Stimulated activated CD4-positive, alpha-beta T cell treated with anti-CD3 and anti-CD28 coated beads, Interleukin-15, amount 100 ng/mL, for 1 hour (primary cell): ENCODE results near the gene NCK2.
"Not testable (repeated sequence)": the region's sequence is repeated elsewhere in the genome, so short reads cannot be mapped to it uniquely, and the experiment has no call there.

ENCODE experiments used
- DNase-seq, 2 donors: peaks; one replicate each; pipeline ENCODE4 v3.0.0-alpha.2; 2020; ENCODE audit warnings: low read depth in 1 of 2, low spot score in 1 of 2

Gene NCK2

DNA sequence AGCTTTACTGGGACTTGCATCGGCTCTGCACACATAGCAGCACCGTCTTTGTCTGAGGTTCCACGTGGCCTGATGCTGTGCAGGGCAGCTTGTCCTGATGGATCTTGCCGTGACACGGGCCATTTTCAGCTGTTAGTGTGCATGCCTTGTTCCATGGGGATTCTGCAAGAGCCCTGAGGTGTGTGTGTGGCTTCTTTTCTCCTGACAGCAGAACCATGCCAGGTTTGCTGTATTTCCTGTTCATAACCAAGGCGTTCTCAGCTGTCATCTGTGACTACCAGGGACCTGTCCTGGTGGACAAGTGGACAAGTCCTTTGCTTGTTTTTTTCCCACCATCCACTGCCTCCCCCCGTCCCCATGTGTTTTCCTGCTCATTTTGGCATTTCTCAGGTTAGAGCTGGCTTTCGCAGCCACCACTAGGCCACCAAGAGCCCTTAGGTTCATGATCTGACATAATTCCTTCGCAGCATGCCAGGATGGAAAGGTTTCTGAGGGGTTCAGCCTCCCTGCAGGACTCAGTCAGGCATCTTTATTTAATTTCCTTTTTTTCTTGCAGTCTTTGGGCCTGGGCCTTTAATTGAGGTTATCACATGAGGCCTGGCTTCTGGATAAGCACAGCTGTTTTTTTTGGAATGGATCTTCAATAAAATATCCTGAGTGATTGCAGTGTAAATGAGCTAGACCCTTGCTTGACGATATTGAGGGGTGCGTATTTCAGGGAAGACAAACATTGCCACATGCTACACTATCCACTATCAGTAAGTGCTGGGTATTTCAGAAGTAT is 139.4 kb downstream of the NCK2 start:
- DNase-seq, result no peak

DNA sequence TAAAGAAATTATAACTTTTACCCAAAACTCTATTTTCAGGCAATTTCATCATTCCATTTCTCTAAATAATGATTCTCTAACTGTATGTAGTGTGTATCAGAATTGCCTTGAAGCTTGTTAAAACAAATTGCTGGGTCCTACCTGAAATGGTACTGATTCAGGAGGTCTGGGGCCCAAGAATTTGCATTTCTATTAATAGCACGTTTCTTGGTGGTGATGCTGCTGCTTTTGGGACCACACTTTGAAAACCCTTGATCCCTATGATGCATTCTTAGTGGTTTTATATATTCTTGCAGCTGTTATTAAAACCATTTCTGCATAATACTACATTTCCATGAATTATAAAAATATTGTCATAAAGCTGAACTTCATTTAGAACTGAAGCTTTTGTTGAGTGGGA is 140.7 kb downstream of the NCK2 start:
- DNase-seq, result no peak

DNA sequence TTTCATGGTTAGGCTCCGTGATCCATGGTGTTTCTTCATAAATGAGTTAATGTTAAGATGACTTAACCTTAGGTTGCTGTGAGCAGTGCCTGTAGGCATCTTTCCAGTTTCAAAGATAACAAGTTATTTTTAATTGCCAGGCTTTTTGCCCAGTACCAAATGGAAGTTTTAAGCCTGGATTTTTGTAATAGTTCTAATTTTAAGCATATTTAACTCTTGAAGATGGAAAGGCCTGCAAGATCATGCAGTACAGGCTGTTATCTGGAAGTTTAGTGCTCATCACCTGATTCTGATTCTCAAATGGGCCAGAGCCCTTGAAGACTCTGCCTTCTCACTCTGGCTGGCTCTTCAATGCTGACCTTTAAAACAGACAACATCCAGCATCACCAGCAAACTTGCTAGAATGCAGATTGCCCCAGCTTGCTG is 141.3 kb downstream of the NCK2 start:
- no peak for DNase-seq

DNA sequence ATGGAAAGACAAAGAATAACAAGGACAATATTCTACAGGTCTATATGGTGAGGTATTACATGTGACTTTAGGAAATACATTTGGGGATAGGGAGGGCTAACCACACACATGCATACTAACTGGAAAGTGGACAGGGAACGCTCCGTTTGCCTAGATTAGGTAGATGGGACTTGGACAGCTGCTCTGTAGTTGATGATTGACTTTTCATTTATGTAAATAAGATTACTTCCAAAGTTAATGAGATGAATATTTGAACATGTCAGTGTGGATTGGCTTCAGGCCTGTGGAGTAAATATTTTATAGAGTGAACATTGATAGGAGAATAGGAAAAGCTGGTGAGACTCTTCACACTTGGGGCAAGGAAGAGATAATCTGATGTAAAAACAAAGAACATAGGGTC is 142.0 kb downstream of the NCK2 start:
- no peak for DNase-seq

DNA sequence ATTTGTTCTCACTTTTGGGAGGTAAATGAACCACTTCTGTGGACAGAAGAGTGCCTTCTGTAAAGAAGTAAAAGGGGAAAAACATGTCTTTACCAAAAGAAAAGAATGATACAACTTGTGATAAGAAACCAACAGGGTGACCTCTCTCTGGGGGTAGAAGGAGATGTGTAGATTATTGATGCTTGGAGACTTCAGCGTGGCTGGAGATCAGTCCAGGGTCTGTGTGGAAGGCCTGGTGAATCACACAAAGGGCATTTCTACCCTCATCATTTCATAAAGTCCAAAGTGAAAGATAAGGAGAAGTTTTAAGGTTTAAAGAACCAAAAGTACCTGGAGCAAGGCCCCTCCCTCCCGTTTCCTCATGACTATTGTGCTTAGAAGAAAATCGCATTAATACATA is 142.5 kb downstream of the NCK2 start:
- DNase-seq, result no peak

DNA sequence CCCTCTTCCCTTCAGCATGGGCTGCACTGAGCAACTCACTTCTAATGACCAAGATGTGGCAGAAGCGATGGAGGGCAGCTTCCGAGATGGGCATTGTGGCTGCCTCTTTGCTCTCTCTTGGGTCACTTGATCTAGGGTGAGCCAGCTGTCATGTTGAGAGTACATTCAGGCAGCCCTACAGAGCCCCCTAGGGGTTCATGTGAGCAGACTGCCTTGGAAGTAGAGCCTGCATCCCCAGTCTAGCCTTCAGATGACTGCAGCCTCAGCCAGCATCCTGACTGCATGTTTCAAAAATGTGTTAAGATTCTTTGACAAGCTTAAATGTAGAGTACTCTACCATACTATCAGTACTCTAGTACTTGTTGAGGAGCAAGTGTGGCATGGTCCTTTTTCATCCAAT is 143.9 kb downstream of the NCK2 start:
- no peak for DNase-seq

DNA sequence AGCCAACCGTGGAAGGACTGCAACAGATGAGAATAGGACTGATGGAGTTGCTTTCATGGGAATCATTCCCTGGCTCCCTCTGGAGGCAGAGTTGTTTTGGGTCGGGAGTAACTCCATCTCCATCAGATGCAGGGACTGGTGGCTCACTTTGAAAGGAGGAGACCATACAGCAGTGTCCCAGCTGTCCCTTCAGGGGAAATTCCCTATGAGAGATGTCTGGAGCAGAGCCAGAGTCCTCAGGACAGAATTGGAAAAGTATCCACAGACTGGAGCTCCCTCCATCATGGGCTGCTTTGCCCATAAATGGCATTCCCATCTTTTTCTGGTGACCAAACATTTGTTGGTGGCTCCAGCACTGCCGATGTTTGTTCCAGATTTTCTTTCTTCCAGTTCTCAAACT is 144.3 kb downstream of the NCK2 start:
- DNase-seq, result no peak

DNA sequence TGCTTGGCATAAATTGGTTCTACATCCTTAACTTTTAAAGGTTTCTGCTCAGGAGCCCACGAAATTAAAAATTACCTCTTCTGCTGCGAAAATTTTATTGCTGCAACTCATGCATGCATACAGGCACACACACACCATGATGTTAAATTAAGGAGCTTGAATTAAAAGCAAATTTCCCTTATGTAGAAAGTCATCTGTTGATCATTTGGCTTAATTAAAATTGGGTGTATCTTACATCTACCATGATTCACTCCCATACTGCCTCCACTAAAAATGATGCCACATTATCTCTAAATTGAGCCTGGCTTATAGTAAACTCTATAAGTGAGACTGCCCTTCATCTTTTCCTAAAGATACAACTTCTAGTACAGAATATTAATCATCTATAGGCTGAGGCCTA is 145.4 kb downstream of the NCK2 start:
- DNase-seq, result no peak

DNA sequence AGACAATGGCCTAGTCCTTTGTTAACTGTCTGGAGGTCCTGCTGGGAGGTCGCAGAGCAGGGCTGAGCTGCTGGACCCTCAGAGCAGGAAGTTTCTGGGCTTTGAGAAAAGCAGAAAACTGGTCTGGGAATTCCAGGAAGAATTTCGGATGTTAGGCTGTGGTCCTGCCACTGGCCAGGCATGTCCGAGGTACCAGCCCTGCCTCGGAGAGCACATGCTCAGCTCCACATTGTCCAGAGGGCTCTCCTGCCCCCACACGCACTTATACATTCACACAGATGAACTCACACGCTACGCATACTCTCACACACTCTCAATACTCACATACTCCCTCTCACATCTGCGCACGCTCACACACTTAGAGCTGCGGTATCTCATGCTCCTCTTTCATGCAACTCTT is 146.1 kb downstream of the NCK2 start:
- DNase-seq, result no peak

DNA sequence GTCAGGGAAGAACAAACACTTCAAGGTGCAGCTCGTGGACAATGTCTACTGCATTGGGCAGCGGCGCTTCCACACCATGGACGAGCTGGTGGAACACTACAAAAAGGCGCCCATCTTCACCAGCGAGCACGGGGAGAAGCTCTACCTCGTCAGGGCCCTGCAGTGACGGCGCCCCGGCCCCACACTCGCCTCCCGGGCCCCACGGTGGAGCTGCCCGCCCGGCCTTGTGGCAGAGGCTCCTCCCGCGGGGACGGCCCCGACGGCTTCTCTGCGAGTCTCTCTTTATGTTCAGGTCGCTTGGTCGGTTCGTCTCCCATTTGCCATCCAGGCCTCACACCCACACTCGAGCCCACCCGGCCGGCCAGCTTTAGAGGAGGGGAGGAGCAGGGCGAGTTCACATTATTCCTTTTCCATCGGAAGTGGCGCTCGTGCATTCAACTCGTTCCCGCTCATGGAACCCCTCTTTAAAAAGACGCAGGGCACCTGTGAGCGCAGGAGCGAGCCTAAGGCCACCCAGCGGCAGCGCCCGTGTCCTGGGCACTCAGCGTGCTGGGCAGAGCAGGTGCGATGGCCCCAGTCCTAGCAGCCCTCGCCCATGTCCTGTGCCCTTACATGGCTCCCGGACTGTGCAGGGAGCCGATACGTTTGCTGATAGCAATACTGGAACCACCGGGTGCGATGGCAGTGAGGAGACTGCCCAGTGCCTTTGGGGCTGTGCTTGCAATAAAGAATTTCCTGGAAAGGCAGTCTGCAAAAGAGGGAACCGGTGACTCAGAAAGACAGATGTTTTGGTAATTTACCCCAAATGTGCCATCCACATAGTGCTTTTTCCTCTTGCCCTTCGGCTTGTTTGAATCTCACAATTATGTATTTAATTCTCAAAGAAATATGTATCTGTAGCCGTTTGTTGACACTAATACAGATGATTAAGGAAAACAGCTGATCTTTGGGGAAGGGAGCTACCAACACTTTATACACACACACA is 148.6 kb downstream of the NCK2 start:
- DNase-seq, result no peak

DNA sequence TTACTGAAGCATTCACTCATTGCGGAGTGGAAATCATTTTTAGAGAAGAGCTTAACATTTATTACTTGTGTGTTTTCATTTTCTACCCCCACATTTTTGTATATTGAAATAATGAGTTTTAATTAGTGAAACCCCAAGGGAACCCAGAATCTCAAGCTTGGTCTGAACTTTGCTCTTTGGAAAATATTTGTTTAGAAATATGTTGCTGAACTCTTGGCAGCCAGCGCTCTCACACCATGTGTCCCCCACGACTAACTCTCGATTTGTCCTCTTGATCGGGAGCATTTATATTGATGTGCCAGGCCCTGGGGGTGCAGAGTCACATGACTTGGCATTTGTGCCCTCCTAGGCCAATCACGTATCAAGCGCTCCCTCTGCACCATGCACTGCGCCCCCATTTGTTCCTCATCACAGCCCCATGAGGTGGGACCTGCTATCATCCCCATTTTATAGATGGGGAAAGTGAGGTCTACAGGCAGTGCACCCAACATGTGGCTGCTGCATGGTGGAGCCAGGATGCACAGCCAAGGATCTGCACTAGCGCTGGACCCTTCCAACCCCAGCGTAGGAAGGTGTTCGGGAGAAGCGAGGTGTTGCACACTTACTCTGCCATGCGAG is 149.7 kb downstream of the NCK2 start:
- no peak for DNase-seq

DNA sequence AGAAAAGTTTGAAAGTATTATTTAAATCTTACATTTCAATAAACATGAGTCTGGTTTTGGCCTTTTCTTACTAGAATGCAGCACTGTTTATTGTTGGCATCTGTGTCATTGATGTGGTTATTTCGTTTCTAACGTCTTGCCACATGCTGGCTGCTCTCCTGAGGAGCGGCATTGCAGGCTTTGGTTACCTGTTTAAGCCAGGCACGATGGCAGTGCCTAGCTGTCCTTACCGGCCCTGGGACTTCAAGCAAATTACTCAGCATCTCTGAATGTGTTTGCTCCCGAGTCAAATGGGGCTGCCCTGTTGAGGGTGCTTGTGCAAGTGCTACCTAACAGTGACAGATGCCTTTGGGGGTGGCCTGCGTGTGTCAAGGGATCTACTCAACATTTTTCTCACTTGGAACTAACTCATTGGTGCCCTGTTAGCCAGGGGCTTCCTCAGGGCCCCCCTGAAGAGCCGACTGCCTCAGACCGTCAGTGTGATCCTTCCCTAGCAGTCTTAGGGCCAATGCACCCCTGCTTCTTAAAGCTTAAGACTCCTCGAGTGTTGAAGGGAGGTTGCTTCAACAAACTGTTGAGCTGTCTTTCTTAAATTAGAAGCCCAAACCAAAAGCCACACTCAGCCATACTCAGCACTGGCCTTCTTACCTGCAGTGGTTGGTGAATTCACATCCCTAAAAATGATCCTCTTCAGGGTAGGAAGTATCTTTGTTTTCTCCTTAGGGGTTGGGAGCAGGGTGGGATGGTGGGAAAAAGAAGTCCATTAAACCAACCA is 151.5 kb downstream of the NCK2 start:
- no peak for DNase-seq

DNA sequence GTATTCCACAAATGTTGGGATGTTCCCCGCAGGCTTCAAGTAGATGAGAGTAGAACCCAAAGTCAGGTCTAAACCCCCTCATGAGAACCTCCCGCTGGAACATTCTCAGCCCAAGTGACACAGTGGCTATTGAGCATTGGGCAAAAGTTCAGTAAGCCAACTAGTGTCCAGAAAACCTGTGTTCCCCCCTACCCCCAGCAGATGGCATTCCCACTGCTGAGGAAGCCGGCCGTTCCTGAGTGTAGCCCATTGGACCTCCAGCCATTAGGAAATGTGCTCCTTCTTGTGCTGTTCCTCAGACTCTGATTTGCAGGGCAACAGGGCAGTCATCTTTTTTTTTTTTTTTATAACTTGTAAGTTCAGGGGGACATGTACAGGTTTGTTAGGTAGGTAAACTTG is 152.1 kb downstream of the NCK2 start:
- no peak for DNase-seq

DNA sequence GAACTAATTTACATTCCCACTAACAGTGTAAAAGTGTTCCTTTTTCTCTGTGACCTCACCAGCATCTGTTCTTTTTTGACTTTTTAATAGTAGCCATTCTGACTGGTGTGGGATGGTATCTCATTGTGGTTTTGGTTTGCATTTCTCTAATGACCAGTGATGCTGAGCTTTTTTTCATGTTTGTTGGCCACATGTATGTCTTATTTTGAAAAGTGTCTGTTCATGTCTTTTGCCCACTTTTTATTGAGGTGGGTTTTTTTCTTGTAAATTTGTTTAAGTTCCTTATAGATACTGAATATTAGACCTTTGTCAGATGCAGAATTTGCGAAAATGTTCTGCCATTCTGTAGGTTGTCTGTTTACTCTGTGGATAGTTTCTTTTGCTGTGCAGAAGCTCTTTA is 153.0 kb downstream of the NCK2 start:
- DNase-seq, result not testable (repeated sequence)

DNA sequence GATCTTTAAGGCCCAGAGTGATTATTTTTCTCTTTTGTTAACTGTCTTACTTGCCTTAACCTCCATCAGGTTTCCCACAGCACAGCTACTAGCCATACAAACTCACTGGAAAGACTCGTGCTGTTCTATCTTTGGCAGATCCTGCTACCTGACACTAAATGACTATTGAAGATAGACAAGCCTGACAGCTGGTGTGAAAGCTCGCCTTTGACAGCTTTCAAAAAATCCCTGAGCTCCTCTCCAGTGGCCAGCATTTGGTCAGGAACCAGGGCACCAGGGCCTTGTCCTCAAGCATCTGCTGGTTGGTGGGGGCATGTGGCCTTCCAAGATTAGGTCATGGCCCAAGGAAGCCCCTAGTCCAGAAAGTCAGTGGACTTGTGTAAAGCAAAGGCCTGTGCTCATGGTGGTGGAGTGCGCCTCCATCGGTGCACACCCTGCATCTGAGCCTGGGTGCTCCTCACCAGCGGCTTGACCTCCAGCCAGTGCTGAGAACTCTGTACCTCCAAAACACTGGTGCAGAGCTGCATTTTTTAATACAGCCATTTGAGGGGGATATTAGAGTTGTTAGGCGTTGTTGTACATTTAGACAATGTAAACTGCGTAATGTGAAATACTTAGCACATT is 158.5 kb downstream of the NCK2 start:
- no peak for DNase-seq

DNA sequence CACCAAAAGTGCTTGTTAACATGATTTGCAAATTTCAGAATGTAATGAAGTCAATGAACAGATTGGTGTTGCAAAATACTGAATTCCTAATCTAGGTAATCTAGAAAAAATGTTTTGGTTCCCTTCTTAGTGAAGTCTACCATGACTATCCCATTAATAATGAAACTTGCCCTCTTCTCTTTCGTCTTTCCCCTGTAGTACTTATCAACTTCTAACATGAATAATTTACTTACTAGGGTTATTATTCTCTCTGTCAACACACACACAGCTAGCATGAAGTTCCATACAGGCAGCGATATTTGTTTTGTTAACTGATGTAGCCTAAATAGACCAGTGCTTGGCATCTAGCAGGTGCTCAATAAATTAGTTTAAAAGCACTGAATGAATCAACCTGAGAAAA is 160.2 kb downstream of the NCK2 start:
- no peak for DNase-seq

DNA sequence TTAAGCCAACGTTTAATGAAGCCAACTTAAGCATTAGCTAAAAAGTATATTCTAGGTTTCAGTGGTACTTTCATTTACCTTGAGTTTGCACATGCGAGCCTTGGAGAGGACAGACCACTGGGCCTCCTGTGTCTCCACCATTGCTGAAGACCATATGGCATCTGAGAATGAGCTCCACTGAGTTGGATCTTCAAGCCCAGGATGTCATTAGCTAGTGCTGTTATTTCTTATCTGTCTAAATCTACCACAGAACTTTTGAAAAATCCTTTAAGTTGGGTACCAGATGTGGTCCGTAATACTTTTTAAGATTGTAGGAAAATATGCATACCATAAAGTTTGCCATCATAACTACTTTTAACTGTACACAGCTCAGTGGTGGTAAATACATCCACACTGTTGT is 161.8 kb downstream of the NCK2 start:
- DNase-seq, result no peak

DNA sequence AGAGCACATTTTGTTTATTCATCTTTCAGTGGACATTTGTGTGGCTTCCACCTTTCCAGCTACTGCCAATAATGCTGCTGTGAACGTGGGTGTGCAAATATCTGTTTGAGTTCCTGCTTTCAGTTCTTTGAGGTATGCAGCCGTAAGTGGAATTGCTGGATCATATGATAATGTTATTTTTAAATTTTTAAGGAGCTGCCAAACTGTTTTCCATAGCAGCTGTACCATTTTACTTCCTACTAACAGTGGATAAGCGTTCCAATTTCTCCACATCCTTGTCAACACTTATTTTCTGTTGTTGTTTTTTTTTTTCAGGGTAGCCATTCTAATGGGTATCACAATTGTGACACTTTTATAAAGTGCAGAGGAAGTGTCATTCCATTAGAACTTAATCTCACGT is 162.5 kb downstream of the NCK2 start:
- DNase-seq, result no peak

DNA sequence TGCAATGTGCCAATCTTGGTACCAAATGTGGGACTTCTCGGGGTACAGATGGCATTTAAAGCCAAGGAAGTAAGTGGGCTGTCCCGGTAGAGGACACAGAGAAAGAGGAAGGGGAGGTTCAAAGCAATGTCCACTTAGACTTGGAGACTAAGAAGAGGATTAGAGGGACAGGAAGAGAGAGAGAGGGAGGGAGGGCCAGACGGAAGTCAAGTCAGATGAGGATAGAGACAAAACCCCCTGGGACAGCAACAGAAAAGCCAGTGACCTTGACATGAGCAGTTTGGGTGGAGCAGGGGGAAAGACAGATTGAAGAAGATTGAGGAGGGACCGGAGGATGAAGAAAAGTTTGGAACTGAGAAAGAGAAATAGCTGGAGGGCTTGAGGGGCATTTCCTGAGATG is 164.5 kb downstream of the NCK2 start:
- no peak for DNase-seq

DNA sequence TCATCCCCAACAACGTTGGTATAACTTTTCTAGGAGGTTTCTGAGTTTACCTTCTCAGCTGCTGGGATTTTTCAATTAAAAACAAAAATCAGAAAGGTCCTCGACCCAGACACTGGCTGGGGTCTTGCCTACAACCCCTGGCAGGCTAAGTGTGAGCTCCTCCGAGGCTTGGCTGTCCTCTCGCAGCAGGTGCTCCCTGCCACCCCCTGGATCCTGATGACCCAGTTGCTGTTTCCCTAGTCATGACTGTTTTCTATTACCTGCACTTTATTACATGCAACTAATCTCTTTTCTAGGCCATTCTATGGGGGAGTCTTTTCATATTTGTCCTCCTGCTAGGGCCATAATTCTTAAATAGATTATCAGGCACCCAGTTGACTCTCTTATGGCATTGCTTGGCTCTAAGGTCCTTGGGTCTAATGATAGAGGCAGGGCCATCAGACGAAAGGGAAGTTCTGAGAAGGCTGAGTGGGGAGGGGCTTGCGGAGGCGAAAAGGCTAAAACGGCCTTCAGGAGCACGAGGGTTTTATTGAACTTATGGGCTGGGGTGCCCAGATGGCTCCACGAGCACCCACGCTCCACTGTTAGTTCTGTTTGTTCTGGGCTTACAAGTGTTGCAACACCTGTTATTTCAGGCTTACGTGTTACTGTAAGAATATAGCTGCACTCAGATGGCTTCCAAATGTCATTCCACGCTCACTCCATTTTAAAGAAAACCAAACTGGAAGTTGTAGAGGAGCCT is 166.0 kb downstream of the NCK2 start:
- no peak for DNase-seq
